GM19239 (cell line): ENCODE measurements around the gene GDPD5.
A peak's percentile ranks its signal among the peaks of the same experiment; 100 is the strongest.
"Not testable (repeated sequence)": the region's sequence is repeated elsewhere in the genome, so short reads cannot be mapped to it uniquely, and the experiment has no call there.

Experiments
- DNase-seq: peaks from one replicate; pipeline ENCODE4 v3.0.0; 2011; ENCODE audit warnings: low spot score; ENCODE audit not compliant: insufficient read length
- FAIRE-seq: peaks from 2 replicates; lab custom pipeline; 2011; peaks lifted over from hg19 to GRCh38; lab: Jason Lieb, UNC

The GDPD5 gene

DNA sequence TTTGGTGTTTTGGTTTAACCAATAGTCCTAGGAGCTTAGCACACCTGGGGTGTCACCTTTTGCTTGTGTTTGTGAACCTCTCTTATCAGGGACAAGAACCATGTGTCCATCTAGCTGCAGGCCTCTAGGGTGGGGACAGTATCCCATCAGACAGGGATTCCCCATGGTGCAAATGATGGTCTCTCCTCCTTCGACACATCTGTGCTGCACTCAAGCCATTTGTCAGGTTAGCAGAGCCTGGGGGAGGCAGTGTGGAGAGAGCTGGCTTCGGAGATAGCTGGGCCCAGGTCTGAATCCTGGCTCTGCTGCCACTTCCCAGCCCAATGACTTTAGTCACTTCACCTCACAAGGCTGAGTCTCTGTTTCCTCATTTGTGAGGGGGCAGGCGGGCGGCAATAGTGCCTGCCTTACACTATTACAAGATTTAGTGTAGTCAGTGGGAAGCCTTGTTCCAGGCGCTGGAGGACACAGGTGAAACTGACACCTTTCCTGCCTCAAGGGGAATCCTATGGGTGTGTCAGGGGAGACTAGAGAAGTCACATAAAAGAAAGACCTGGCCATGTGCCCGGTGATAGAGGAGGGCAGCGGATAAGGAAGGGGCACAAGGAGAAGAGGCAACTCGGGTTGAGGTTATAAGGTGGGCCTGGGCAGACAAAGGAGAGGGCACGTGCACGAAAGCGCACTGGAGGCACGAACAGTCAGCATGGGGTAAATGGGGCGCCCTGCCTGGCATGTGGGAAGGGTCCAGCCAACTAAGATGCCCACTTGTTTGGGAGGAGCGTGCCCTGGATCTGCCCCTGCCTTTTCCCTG is 105.3 kb downstream of the GDPD5 start:
- no peak for DNase-seq
- no peak for FAIRE-seq

GRCh38 chr11:75413864-75414263 is 111.9 kb downstream of the GDPD5 start:
- FAIRE-seq (no peak), DNase-seq (no peak)

- FAIRE-seq, DNase-seq: not testable (repeated sequence)
These were observed 112.6 kb downstream of the GDPD5 start for GRCh38 chr11:75413146-75413545.

DNA sequence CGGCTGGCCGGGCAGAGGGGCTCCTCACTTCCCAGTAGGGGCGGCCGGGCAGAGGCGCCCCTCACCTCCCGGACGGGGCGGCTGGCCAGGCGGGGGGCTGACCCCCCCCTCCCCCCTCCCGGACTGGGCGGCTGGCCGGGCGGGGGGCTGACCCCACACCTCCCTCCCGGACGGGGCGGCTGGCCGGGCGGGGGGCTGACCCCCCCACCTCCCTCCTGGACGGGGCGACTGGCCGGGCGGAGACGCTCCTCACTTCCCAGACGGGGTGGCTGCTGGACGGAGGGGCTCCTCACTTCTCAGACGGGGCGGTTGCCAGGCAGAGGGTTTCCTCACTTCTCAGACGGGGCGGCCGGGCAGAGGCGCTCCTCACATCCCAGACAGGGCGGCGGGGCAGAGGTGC is 115.8 kb downstream of the GDPD5 start:
- DNase-seq, FAIRE-seq: not testable (repeated sequence)

- DNase-seq: no peak
- FAIRE-seq: no peak
These were observed 116.9 kb downstream of the GDPD5 start for GRCh38 chr11:75408957-75409219.

DNA sequence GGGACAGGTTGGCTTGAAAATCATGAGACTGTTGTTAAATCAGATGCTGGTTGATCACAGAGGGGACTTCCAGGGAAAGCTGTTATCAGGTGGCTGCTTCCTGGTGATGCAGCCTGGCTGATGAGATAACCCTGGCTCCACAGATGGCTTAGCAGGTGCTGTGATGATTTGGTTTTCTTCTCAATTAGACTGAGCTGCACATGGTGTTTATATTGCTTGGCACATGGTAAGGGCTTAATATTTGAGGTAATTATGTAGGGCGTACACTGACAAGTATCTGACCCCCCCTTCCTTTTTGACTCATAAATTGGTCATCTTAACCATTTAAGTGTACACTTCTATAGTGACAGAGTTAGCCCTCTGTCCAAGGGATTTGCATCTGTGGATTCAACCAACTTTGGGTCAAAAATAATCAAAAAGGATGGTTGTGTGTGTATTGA is 119.4 kb downstream of the GDPD5 start:
- no peak for DNase-seq
- no peak for FAIRE-seq

DNA sequence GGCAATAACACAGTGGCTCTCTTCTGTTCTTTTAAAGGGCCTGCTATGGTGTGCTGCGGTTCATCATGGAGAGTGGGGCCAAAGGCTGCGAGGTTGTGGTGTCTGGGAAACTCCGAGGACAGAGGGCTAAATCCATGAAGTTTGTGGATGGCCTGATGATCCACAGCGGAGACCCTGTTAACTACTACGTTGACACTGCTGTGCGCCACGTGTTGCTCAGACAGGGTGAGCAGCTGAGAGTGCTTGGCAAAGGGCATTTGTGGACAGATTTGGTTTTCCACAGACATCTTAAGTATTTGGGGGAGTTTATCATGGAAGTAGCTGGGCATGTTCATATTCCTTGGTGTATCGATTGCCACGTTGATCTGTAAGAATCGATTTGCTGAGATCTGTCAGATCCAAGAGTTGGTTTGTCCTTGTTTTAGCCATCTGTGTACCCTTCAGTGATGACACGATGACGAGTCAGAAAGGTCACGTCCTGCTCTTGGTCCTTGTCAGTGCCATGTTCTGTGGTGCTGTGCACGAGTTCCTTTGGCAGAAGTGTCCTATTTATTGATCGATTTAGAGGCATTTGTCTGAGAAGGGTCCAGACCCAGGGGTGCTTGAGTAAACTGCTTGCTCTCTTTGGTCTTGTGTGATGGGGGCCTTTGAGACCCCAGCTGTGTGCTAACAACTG is 121.6 kb downstream of the GDPD5 start:
- DNase-seq: no peak
- FAIRE-seq: no peak

DNA sequence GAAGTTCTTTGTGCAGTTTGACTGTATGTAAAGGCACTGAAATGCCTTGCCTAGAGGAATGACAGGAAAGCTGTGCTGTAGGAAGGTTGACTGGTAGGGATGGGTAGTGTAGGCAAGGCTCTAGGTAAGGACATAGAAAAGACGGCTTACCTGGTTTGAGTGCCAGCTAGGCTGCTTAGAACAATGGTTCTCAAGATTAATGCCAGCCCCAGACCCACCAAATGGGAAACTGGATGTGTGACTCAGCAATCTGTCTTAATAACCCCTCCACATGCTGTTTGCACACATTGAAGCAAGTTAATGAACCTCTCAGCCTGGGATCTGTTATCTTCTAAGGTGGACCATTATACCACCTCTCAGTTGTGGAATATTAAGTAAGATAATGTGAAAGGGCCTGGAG is 122.7 kb downstream of the GDPD5 start:
- FAIRE-seq (no peak), DNase-seq (no peak)

DNA sequence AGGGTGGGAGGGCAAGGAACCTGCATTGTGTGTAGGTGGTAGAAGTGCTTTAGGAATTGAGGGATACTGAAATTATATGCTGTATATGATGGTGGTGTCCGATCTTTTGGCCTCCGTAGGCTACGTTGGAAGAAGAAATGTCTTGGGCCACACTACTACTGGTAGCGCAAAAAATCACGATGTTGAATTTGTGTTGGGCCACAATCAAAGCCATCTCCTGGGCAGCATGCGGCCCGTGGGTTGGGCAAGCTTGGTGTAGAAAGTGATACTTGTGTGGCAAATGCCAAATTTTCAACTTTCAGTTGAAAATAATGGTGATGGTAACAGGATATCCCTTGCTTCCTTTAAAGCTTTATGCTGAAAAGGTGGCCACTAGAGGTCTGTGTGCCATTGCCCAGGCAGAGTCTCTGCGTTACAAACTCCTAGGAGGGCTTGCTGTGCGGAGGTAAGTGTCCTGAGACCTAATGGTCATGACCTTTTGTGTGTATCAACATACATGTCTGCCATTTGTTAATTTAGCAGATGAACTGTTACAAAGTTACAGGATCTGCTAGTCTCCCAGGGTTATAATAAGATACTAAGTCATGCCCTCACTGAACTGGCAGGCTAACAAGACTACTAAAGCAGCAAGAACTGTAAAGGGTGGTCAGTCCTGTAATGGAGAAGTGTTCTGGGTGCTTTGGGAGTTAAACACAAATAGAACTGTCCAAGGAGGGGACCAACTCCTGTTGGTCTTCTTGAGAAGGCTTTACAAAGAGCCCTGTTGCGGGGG is 123.6 kb downstream of the GDPD5 start:
- DNase-seq: no peak
- FAIRE-seq: no peak

DNA sequence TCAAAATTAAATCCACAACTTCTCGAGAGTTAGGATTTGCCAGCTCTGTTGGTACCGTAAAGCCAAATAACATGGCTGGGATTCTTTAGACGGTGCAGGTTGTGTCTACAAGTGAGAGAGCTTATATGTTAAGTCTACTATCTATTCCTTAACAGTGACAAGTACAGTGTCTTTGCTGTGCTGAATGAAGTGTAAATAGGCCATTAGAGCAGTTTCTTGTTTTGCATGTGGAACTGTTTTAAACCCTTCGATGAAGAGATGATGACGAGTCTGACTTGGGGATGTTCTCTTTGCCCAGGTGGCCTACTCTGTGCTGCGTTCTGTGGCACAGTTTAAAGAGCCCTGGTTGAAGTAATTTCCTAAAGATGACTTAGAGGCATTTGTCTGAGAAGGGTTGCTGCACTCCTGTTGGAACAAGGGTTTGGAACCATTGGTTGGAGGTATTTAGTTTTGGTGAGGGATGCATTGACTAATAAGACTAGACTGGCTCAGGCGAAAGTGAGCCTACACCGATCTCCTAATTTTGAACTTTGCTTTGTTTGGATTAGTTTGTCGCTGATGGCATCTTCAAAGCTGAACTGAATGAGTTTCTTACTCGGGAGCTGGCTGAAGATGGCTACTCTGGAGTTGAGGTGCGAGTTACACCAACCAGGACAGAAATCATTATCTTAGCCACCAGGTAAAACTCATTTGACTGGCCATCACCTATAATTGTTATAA is 125.4 kb downstream of the GDPD5 start:
- FAIRE-seq (no peak), DNase-seq (no peak)

DNA sequence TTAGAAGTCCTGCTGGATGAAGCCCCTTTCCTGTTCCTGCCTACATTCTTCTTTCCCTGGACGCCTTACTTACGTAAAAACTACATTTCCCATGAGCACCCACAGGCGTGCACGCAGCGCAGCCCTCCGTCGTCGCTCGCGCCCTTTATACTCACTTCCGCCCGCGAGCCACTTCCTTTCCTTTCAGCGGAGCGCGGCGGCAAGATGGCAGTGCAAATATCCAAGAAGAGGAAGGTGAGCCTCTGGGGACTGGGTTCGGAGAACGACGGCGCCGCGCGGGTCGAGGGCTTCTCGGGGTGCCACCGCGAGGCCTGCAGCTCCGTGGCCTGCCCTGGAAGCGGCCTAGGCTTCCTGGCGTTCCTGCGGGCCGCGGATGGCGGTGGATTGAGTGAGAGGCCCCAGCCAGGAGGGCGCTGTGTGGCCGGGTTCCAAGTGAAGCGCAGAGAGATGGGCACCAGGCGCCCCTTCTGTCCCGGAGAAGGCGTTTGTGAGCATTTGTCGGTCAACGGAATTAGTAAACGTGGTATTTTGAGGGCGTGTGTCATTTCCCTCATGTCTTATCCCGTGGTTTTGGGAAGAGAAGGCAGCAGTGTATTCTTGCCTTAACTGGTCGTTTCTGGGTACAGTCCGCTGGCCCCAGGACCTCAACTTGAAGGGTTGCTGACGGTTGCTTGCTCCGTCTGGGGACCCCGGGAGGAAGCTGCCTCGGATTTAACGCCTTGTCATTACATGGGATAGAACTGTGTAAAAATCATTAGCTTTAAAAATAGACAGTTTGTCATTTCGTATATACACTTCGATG is 126.2 kb downstream of the GDPD5 start, which contains the start of gene RPS3:
Gene RPS3 (plus strand): TSS at position 175 of the 802 bp plus-strand sequence. CDS start 30 bp downstream, at position 205.
- FAIRE-seq (peak; percentile 94), DNase-seq (peak; percentile 75)

DNA sequence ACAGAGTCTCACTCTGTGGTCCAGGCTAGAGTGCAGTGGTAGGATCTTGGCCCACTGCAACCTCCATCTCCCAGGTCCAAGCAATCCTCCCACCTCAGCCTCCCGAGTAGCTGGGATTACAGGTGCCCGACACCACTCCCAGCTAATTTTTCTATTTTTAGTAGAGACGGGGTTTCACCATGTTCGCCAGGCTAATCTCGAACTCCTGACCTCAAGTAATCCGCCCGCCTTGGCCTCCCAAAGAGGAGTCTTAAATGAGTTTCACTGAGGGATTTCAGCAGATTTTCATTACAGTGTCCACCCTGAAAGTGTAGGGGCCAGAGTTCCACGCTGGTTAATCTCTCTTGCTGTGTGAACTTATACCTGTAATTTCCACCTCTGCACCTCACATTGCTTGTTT is 126.8 kb downstream of the GDPD5 start:
- FAIRE-seq (no peak), DNase-seq (no peak)

- DNase-seq (no peak), FAIRE-seq (no peak)
These were observed 131.5 kb downstream of the GDPD5 start for GRCh38 chr11:75394085-75394840.

- DNase-seq: no peak
- no peak for FAIRE-seq
These were observed 135.8 kb downstream of the GDPD5 start for GRCh38 chr11:75389925-75390324.

DNA sequence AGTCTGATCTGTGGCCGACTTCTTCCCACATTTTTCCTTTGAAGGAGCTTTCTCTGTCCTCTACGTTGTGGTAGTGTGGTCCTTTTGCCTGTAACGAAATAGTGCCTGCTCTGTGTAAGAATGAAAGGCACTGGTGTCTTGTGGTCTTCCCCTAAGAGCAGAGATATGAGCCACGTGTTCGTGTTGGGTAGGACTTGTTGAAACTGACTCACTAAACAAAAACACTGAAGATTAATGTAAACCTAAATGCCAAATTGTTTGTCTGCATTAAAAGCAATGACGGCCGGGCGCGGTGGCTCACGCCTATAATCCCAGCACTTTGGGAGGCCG is 136.5 kb downstream of the GDPD5 start:
- FAIRE-seq (no peak), DNase-seq (no peak)

DNA sequence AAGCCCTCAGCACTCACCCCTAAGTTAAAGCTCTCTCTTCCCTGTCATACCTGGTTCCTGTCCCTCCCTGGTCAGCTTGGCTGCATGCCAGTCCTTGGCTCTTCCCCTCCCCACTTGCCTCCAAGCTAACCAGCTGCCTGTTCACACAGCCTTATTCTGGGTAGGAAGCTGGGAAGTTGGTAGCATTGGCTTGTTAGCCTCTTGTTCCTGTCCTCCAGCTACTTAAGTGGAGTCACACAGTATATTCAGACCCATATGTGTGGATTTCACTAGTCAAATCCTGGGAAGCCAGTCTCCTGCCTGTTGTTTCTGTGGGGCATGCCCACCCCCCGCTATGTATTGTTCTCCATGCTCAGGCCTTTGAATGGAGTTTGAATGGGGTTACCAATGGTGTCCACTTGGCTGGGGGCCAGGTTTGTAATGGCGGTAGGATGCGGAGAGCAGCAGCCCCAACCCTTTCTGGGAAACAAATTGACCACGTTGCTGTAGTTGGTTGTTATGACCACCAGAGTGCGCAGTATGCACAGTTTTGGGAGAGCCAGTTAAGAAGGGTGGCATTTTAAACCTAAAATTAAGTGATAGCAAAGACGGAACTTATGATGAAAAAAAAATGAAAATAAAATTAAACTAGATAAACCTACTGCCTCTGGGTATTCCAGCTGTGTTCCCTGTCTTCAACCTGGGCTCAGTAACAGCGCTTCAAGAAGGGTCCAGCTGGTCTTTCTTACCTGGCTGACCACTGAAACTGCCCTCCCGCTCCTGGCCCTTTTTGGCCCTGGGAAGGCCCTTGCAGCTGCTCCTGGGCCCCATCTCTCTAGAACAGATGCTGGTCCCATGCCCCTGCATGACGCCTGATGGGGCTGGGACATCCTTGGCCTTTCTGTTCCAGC is 137.1 kb downstream of the GDPD5 start:
- FAIRE-seq (peak; percentile 28), DNase-seq (peak; percentile 50)

DNA sequence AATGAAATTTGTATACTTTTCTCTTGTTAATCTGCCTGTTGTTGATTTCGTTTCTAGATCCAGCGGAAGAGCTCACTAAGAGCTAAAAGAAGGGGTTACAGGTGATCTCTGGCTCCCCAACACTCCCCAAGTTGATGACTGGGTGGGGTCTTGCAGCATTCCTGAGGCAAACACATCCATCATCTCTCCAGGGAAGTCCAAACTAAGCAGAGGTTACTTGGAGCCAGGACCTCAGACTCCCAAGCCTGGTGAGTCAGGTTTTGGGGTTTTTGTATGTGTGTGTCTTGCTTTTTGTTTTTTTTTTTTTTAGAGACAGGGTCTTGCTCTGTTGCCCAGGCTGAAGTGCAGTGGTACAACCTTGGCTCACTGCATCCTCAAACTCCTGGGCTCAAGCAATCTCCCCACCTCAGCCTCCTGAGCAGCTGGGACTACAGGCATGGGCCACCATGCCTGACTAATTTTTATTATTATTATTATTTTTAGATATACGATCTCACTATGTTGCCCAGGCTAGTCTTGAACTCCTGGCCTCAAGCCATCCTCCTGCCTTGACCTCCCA is 137.9 kb downstream of the GDPD5 start:
- no peak for DNase-seq
- FAIRE-seq: no peak
